Measurements from ENCODE around the gene RMRP. TPM values are rescaled to one million over a fixed set of nuclear protein-coding genes. Genes with fewer than 3 reads are reported as not detected.

Gene RMRP
- total RNA-seq, 2 donors from 2014 or later, result 17,358 to 20,060 TPM

DNA sequence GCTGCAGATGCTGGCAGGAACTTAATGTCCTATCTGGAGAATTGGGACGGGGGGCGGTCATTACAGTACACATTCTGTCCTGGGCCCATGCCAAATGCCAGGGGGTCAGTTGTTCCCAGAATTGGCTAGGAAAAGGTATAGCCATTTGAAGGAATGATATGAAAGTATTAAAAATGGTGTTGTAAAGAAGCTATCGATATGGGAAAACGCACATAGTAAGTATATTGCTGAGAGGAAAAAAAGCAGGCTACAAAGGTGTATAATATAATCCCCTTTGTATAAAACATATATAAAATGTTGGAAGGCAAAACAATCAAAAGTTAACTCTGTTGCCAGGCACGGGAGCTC, 7.6 kb upstream of the RMRP start:
- no peak for DNase-seq
- H3K27ac ChIP-seq (ENCODE audit: low read depth, low read length), result no peak overlapping the region

DNA sequence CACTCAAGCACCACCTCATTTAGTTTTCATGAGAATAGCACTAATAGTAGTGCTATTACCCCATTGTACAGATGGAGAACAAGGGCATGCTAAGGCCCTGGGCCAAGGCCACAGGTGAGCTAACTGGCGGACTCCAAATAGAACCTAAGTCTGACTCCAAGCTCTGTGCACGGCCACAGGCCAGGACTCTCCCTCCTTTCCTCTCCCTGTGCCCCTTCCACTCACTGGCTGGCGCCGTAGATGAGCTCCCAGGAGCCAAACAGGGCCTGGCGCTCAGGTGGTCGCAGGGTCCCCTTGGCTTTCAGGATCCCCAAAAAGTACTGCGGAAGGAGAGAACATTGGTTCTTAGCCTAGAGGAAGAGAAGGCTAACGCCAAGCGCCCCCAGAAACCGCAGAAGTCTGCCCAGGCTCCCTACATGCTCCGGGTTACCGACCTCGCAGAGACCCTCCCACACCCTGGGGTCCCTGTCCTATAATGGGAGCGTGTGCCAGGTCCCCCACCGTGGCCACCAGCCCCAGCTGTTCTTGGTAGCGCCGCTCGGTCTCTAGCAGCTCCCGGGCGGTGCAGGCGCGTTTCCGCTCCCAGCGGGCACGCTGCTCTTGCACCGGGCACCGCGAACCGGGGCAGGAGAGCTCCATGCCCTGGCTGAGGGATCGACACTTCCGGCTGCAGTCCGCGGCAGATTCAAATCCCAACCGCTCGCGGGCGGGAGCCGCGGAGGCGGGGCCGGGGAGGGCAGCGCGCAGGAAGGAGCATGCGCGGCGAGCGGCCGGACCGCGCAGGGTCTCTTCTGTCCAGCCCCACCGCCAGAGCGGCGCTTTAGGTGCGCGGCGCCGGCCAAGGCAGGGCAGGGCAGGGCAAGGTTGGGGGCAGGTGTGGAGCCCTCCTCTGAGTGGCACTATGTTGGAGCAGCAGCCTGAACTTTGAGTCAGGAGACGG, 7.0 kb upstream of the RMRP start, which contains the start of gene ARHGEF39:
ARHGEF39 (minus strand) TSS at position 665 of the 940 bp plus-strand sequence; CDS start at position 639, 26 bp downstream.
- Histone ChIP-seq H3K27me3 (ENCODE audit: control insufficient read depth, insufficient read depth, low read length, poor library complexity, severe bottlenecking) (no peaks in the 10 kb centered on the region), H3K9ac (ENCODE audit: extremely low read depth, low read length, poor library complexity, severe bottlenecking) (peak within 1 kb of the TSS; percentile 59), H3K27ac (ENCODE audit: low read depth, low read length) (no peak within 1 kb of the TSS), H3K36me3 (ENCODE audit: control insufficient read depth, insufficient read depth, low read length) (peaks cover 26% of the 10 kb centered on the region), H3K4me1 (ENCODE audit: control insufficient read depth, insufficient read depth, low read length) (peaks cover 5% of the 10 kb centered on the region), H3K4me3 (ENCODE audit: low read length) (peak within 1 kb of the TSS; percentile 80), H3K9me3 (ENCODE audit: control insufficient read depth, low read length) (no peaks in the 10 kb centered on the region)
- TF ChIP-seq, protein P1, sequence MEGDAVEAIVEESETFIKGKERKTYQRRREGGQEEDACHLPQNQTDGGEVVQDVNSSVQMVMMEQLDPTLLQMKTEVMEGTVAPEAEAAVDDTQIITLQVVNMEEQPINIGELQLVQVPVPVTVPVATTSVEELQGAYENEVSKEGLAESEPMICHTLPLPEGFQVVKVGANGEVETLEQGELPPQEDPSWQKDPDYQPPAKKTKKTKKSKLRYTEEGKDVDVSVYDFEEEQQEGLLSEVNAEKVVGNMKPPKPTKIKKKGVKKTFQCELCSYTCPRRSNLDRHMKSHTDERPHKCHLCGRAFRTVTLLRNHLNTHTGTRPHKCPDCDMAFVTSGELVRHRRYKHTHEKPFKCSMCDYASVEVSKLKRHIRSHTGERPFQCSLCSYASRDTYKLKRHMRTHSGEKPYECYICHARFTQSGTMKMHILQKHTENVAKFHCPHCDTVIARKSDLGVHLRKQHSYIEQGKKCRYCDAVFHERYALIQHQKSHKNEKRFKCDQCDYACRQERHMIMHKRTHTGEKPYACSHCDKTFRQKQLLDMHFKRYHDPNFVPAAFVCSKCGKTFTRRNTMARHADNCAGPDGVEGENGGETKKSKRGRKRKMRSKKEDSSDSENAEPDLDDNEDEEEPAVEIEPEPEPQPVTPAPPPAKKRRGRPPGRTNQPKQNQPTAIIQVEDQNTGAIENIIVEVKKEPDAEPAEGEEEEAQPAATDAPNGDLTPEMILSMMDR (conservative IDR thresholded peaks at IDR 0.05), result peak; percentile 62
- Mint-ChIP-seq H3K27me3 (ENCODE audit: insufficient read depth) (peaks cover 5% of the 10 kb centered on the region), H3K36me3 (ENCODE audit: low read depth) (peaks cover 25% of the 10 kb centered on the region), H3K9me3 (no peaks in the 10 kb centered on the region), H3K4me1 (peaks cover 14% of the 10 kb centered on the region), H3K4me3 (peak within 1 kb of the TSS; percentile 72), H3K27ac (peak within 1 kb of the TSS; percentile 66)
- 8 to 14% methylated on average over 28 to 58 of the region's 58 CpGs for WGBS, 2 experiments (ENCODE audit: insufficient coverage in 1 of 2, insufficient read length in 1 of 2)
- DNase-seq, result peak; percentile 97

More for the DNA sequence above, 7.6 kb upstream of the RMRP start:
- Histone ChIP-seq H3K9me3 (ENCODE audit: control insufficient read depth, low read length) (no peaks in the 10 kb centered on the region), H3K4me1 (ENCODE audit: control insufficient read depth, insufficient read depth, low read length) (peaks cover 5% of the 10 kb centered on the region), H3K4me3 (ENCODE audit: low read length) (peak overlapping the region; percentile 80), H3K9ac (ENCODE audit: extremely low read depth, low read length, poor library complexity, severe bottlenecking) (no peak overlapping the region), H3K27me3 (ENCODE audit: control insufficient read depth, insufficient read depth, low read length, poor library complexity, severe bottlenecking) (no peaks in the 10 kb centered on the region), H3K36me3 (ENCODE audit: control insufficient read depth, insufficient read depth, low read length) (peaks cover 21% of the 10 kb centered on the region)
- TF ChIP-seq, protein P1 (conservative IDR thresholded peaks at IDR 0.05), result no peak
- Mint-ChIP-seq H3K27ac (no peak overlapping the region), H3K27me3 (ENCODE audit: insufficient read depth) (peaks cover 5% of the 10 kb centered on the region), H3K4me3 (peak overlapping the region; percentile 72), H3K9me3 (no peaks in the 10 kb centered on the region), H3K4me1 (peaks cover 14% of the 10 kb centered on the region), H3K36me3 (ENCODE audit: low read depth) (peaks cover 19% of the 10 kb centered on the region)
- WGBS, 2 experiments (ENCODE audit: insufficient coverage in 1 of 2, insufficient read length in 1 of 2), result 82 to 89% methylated on average over 3 to 5 of the region's 5 CpGs

DNA sequence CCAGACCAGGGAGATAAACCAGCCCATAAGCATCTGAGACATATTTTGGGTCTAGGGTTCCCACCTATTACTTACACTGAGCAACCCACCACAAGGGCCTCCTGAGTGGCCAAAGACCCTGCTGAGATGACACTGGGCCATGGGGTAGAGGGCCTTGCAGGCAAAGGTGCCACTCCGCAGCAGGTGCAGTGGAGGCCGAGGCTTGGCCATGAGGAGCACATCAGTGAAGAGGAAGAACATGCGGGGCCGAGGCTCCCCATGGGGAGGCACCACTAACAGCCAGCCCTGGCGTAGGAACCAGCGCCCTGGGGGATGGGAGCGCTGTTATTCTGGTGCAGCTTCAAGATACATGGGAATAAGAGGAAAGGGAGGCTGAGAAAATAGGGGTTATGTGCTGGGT, 4.6 kb upstream of the RMRP start:
- TF ChIP-seq, protein P1 (conservative IDR thresholded peaks at IDR 0.05), result no peak
- H3K27ac ChIP-seq (ENCODE audit: low read depth, low read length), result no peak overlapping the region
- Mint-ChIP-seq H3K27me3 (ENCODE audit: insufficient read depth) (peaks cover 5% of the 10 kb centered on the region), H3K27ac (no peak overlapping the region), H3K9me3 (no peaks in the 10 kb centered on the region), H3K36me3 (ENCODE audit: low read depth) (peaks cover 27% of the 10 kb centered on the region), H3K4me1 (peaks cover 18% of the 10 kb centered on the region), H3K4me3 (no peak overlapping the region)
- H3K27me3 ChIP-seq (ENCODE audit: control insufficient read depth, insufficient read depth, low read length, poor library complexity, severe bottlenecking), result no peaks in the 10 kb centered on the region
- peaks cover 5% of the 10 kb centered on the region for H3K4me1 ChIP-seq (ENCODE audit: control insufficient read depth, insufficient read depth, low read length)
- H3K4me3 ChIP-seq (ENCODE audit: low read length), result no peak overlapping the region
- DNase-seq, result no peak
- peaks cover 26% of the 10 kb centered on the region for H3K36me3 ChIP-seq (ENCODE audit: control insufficient read depth, insufficient read depth, low read length)
- no peak overlapping the region for H3K9ac ChIP-seq (ENCODE audit: extremely low read depth, low read length, poor library complexity, severe bottlenecking)
- H3K9me3 ChIP-seq (ENCODE audit: control insufficient read depth, low read length), result no peaks in the 10 kb centered on the region
- WGBS, 2 experiments (ENCODE audit: insufficient coverage in 1 of 2, insufficient read length in 1 of 2), result 98 to 100% methylated on average over 2 to 7 of the region's 7 CpGs

Measured in endodermal cell (in vitro differentiated cells).